ENCODE data around the gene INSIG1.
A peak's percentile ranks its signal among the peaks of the same experiment; 100 is the strongest.

Gene INSIG1

DNA sequence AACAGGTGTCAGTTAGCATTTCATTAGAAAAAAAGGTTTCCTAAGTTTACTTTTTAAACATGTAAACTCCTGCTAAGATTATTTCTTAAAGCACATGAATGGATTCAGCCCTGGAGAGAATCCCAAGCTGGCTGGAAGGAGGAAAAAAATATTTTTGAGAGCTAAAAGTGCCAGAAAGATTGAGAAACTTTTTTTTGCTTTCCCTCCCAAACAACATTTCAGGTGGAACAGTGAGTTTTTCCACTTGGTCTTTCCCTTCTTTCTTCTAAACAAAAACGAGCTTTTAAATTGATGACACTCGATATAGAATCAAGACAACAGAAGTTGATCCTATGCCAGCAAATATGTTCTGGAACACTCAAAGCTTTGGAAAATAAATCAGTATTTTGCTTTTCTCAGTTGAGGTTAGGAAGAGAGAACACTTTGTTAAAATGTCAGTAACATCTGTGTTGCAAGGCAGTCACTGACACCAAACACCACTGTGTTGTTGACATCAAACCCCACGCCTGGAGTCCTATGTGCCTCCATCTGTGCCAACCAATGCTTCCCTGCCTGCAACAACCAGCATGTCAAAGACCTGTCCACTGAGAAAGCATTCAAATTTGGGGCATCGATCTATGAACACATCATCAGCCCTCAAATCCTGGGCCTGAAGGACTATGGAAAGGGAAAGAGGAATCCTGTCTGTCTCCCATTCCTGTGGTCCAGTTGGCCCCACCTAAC lies 22.9 kb upstream of the INSIG1 start:
- no peaks in the 10 kb centered on the region for H3K36me3 Mint-ChIP-seq (ENCODE audit: low read depth)
- no peak overlapping the region for H3K27ac Mint-ChIP-seq
- no peaks in the 10 kb centered on the region for H3K9me3 Mint-ChIP-seq

GRCh38 chr7:155276042-155276799 lies 21.5 kb upstream of the INSIG1 start:
- Mint-ChIP-seq H3K4me1 (ENCODE audit: low read depth) (peaks cover 12% of the 10 kb centered on the region), H3K27ac (no peak overlapping the region), H3K27me3 (ENCODE audit: low read depth) (peaks cover 31% of the 10 kb centered on the region)

More for the DNA sequence above, 22.9 kb upstream of the INSIG1 start:
- Mint-ChIP-seq H3K4me1 (ENCODE audit: low read depth) (peaks cover 12% of the 10 kb centered on the region), H3K27me3 (ENCODE audit: low read depth) (peaks cover 31% of the 10 kb centered on the region), H3K4me3 (no peak overlapping the region)

DNA sequence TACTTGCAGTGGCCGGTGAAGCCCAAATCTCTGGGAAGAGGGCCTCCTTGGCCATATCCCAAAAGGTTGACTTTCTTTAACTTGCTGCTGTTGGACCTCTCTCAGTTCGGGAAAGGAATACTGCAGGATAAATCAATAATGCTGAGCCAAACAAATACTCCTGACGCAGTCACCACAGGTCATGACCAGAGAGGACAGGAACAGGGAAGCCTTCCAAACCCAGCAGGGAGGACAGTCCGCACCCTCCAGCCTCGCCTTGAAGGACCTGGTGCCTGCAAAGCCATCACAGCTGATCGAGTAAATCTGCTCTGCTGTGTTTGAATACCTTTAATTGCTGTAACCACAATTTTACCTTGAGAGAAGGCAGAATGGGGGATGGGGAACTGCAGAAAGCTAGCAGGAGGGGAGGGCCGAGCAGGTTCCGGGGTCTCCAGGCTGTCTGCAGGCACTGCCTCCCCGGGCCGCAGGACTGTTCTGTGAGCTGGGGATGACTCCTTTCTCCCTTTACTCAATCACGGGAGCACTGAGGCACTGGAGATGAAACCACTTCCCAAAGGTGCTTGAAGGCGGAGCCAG lies 20.8 kb upstream of the INSIG1 start:
- H3K9me3 Mint-ChIP-seq, result no peaks in the 10 kb centered on the region
- peaks cover 27% of the 10 kb centered on the region for H3K27me3 Mint-ChIP-seq (ENCODE audit: low read depth)
- no peak overlapping the region for H3K4me3 Mint-ChIP-seq
- H3K36me3 Mint-ChIP-seq (ENCODE audit: low read depth), result no peaks in the 10 kb centered on the region
- H3K4me1 Mint-ChIP-seq (ENCODE audit: low read depth), result peaks cover 12% of the 10 kb centered on the region
- H3K27ac Mint-ChIP-seq, result no peak overlapping the region

More at GRCh38 chr7:155276042-155276799, 21.5 kb upstream of the INSIG1 start:
- Mint-ChIP-seq H3K36me3 (ENCODE audit: low read depth) (no peaks in the 10 kb centered on the region), H3K9me3 (no peaks in the 10 kb centered on the region), H3K4me3 (no peak overlapping the region)

GRCh38 chr7:155277385-155277994 lies 20.2 kb upstream of the INSIG1 start:
- Mint-ChIP-seq H3K4me3 (no peak overlapping the region), H3K27ac (no peak overlapping the region), H3K4me1 (ENCODE audit: low read depth) (peaks cover 14% of the 10 kb centered on the region), H3K36me3 (ENCODE audit: low read depth) (no peaks in the 10 kb centered on the region), H3K27me3 (ENCODE audit: low read depth) (peaks cover 26% of the 10 kb centered on the region), H3K9me3 (no peaks in the 10 kb centered on the region)

- no peak overlapping the region for H3K4me3 Mint-ChIP-seq
- peaks cover 17% of the 10 kb centered on the region for H3K27me3 Mint-ChIP-seq (ENCODE audit: low read depth)
- H3K36me3 Mint-ChIP-seq (ENCODE audit: low read depth), result no peaks in the 10 kb centered on the region
- peaks cover 24% of the 10 kb centered on the region for H3K4me1 Mint-ChIP-seq (ENCODE audit: low read depth)
- no peaks in the 10 kb centered on the region for H3K9me3 Mint-ChIP-seq
- peak overlapping the region; percentile 18 for H3K27ac Mint-ChIP-seq
These were observed 18.8 kb upstream of the INSIG1 start for GRCh38 chr7:155278921-155279320.

DNA sequence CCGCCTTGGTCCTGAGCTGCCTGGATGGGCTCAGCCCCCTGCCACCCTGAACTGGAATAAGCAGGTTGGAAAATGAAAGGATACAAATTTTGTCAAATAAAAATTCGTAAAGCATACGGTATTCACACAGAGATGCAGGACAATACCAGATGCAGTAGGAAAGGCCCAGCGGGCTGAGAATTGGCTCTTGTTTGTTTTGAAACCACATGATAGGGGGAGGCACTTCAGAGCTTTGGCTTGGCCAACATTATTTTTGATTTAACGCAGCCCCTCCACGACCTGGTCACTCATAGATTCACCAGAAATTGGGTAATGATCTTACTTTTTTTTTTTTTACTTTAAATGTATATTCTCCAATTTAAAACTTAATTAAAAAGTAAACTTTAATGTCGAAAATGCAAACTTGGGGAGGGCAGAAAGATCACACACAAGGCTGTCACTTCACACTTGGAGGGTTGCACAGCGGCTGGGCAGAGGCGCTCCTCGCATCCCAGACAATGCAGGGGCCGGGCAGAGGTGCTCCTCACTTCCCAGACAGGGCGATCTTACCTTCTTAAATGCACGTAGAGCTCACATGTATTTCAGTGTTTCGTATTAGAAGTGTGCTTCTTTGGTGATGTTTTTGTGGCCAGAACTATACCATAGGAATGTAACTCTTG lies 17.8 kb upstream of the INSIG1 start:
- H3K27me3 Mint-ChIP-seq (ENCODE audit: low read depth), result peaks cover 13% of the 10 kb centered on the region
- H3K27ac Mint-ChIP-seq, result no peak overlapping the region
- H3K4me3 Mint-ChIP-seq, result no peak overlapping the region
- H3K4me1 Mint-ChIP-seq (ENCODE audit: low read depth), result peaks cover 30% of the 10 kb centered on the region
- no peaks in the 10 kb centered on the region for H3K36me3 Mint-ChIP-seq (ENCODE audit: low read depth)
- H3K9me3 Mint-ChIP-seq, result no peaks in the 10 kb centered on the region

DNA sequence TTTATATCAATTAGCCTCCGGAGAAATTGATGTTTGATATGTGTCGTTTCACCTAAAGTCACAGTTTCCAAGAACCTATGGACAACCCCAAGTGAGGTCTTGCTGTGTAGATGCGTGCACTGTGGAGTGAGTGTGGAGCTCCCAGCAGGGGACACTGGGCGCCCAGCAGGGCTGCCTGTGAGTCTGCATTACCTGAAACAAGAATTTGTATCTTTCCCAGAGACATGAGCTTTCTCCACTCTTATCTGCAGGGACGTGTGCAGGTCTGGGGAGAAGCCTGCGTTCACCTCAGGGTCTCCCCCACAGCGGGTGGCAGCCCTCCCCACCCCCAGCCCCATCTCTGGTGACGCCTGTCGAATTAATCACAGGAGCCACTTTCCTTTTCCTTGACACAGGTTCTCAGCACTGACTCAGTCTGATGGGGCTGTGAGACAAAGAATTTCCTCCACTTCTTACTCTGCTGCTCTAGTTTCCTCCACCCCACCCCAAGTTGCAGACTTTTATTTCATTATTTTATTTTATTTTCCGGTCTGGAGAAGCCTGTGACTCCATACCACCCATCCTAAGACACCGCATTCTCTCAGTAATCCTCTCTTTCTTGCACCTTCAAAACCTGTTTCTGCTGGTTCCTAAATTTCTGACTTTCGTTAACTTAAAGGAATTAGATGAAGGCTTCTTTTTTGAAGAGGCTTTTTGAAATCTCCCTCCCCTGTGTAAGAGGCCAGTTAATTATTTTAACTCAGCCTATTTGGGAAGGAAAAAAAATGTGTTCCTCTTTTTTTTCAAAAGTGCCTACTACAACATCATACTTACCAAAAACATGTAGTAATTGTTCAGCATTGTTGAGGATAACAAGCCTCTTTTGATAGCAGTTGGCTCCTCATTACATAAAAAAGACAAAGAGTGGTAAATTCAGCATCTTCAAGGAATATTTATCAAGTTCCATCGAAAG lies 17.0 kb upstream of the INSIG1 start:
- Mint-ChIP-seq H3K27me3 (ENCODE audit: low read depth) (peaks cover 7% of the 10 kb centered on the region), H3K9me3 (no peaks in the 10 kb centered on the region), H3K4me1 (ENCODE audit: low read depth) (peaks cover 37% of the 10 kb centered on the region), H3K4me3 (no peak overlapping the region), H3K36me3 (ENCODE audit: low read depth) (no peaks in the 10 kb centered on the region), H3K27ac (no peak overlapping the region)

GRCh38 chr7:155281398-155281969 lies 16.2 kb upstream of the INSIG1 start:
- Mint-ChIP-seq H3K36me3 (ENCODE audit: low read depth) (peaks cover 7% of the 10 kb centered on the region), H3K27me3 (ENCODE audit: low read depth) (peaks cover 3% of the 10 kb centered on the region), H3K4me1 (ENCODE audit: low read depth) (peaks cover 44% of the 10 kb centered on the region), H3K27ac (no peak overlapping the region), H3K9me3 (peaks cover 6% of the 10 kb centered on the region), H3K4me3 (no peak overlapping the region)

DNA sequence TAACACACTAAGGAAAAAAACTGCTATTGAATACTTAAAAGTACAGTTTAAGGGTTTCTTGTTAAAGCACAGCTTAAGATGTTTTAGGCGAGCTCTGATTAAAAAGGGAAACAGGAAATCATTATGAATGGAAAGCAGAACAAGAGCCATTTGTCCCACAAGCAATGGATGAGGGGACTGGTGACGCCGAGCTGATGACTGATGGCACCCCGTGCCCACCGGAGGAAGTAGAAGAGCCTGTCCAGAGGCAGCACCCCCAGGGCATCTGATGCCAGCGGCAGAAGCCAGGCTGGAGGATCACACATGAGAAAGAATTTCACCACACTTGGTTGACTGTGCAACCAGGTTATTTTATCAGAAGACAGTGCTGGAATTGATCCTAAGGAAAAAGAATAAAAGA lies 15.0 kb upstream of the INSIG1 start:
- Mint-ChIP-seq H3K27ac (no peak overlapping the region), H3K4me3 (no peak overlapping the region), H3K36me3 (ENCODE audit: low read depth) (peaks cover 12% of the 10 kb centered on the region), H3K9me3 (peaks cover 11% of the 10 kb centered on the region), H3K4me1 (ENCODE audit: low read depth) (peaks cover 54% of the 10 kb centered on the region), H3K27me3 (ENCODE audit: low read depth) (peaks cover 3% of the 10 kb centered on the region)

DNA sequence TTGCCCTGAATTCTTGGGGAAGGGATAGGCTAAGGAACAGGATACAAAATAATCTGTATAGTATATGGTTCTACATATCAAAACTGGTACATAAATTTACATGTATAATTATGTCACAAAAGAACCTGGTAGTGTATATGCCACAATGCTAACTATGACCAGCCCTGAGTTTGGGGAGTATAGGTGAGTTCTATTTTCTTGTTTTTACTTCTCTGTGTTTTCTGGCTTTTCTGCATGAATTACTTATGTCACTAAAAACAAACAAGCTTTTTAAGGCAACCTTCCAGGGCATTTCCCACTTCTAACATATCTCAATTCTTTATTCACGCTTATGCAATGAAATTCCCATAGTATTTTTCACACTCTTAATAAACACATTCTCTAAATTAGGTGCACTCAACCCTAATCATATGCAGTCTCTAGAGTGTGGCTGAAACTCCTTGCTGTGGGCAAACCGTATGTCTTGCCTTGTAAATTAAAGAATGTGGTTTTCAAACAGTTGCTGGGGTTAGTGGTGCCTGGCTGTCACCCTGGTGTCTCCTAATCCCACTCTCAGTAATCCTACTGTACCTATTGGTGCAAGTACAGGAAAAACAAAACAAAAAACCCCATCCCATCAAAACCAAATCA lies 14.0 kb upstream of the INSIG1 start:
- Mint-ChIP-seq H3K4me3 (no peak overlapping the region), H3K27ac (no peak overlapping the region), H3K36me3 (ENCODE audit: low read depth) (peaks cover 12% of the 10 kb centered on the region), H3K27me3 (ENCODE audit: low read depth) (peaks cover 3% of the 10 kb centered on the region), H3K4me1 (ENCODE audit: low read depth) (peaks cover 58% of the 10 kb centered on the region), H3K9me3 (peaks cover 11% of the 10 kb centered on the region)

DNA sequence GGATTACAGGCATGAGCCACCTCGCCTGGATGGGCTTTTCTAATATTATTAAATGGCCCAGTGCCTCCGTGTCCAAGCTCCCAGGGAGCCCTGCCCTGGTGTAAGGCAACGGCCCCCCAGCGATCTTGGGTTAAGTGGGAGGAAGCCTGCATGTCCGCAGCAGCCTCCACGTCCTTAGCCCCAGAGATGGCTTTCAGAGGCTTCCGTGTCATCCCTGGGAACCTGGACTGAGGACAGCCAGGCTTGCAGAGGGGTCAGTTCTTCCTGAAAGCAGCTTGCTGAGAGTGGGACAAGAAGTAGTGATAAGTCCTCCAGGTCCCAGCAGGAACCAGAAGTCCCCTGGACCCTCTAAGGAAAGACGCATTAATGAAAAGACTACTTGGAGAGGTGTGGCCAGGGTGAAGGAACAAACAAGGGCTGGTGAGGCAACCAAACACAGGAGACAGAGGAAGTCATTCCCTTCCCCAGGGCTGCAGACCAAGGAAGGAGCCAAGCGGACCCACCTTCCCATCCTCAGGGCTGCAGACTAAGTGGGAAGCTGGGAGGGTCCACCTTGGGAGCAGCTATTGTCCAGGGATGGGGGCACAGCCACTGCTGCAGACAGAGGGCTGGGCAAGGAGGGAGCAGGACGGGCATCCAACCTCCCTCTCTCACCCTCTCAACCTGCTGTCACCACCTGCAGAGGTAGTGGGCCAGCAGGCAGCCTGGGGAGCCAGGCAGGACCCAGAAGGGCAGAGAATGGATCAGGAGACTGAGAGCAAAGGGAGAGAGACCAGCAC lies 13.0 kb upstream of the INSIG1 start:
- H3K27me3 Mint-ChIP-seq (ENCODE audit: low read depth), result peaks cover 3% of the 10 kb centered on the region
- H3K27ac Mint-ChIP-seq, result no peak overlapping the region
- no peak overlapping the region for H3K4me3 Mint-ChIP-seq
- H3K4me1 Mint-ChIP-seq (ENCODE audit: low read depth), result peaks cover 58% of the 10 kb centered on the region
- H3K9me3 Mint-ChIP-seq, result peaks cover 11% of the 10 kb centered on the region
- H3K36me3 Mint-ChIP-seq (ENCODE audit: low read depth), result peaks cover 12% of the 10 kb centered on the region

DNA sequence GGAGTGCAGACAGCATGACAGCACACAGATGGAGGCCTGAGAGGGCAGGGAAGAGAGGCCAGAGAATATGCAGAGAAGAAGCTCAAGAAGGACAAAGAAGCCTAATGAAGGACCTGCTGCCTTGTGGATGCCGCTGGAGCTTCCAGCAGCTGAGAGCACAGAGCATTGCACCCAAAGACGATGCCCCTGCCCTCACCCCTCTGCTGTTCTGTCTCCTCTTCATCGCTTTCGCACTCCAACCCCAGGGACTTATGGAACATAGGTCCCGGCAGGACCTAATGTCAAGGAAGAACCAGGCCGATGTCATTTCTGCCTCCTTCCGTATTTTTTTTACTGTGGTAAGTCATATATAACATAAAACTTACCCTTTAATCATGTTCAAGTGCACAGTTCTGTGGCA lies 12.3 kb upstream of the INSIG1 start:
- no peak overlapping the region for H3K27ac Mint-ChIP-seq
- H3K4me3 Mint-ChIP-seq, result no peak overlapping the region
- H3K36me3 Mint-ChIP-seq (ENCODE audit: low read depth), result peaks cover 12% of the 10 kb centered on the region
- H3K27me3 Mint-ChIP-seq (ENCODE audit: low read depth), result peaks cover under 1% of the 10 kb centered on the region
- peaks cover 55% of the 10 kb centered on the region for H3K4me1 Mint-ChIP-seq (ENCODE audit: low read depth)
- H3K9me3 Mint-ChIP-seq, result peaks cover 11% of the 10 kb centered on the region

All from T-helper 1 cell treated with Interleukin-12 subunit alpha and Interleukin-12 subunit beta and Interleukin-4 antibody, amounts not matched to agents 30 μg/mL and 1 μg/mL, for 36 hours (primary cell).